B cell (primary cell): Measurements from ENCODE around the gene UBR4. TPM values are rescaled to one million over a fixed set of nuclear protein-coding genes. Genes with fewer than 3 reads are reported as not detected.

Experiments
- ATAC-seq: fragments of 200-7000 bp; cut with Tn5 transposase; one replicate; pipeline ENCODE4 v1.10.0; 2021; ENCODE audit warnings: low read depth, mild to moderate bottlenecking, moderate number of reproducible peaks, moderate library complexity
- CTCF ChIA-PET: fragments of 350-600 bp; sonication (Branson Sonifier 250); formaldehyde crosslinking; loops from one replicate; lab custom pipeline; 2021; ENCODE audit warnings: antibody characterized with exemption, inconsistent platforms; lab: Charles Lee
- POLR2A ChIA-PET: fragments of 350-600 bp; sonication (Branson Sonifier 250); formaldehyde crosslinking; loops from one replicate; lab custom pipeline; 2021; ENCODE audit warnings: antibody characterized with exemption; lab: Charles Lee
- DNase-seq: peaks from one replicate; pipeline ENCODE4 v3.0.0; 2013
- H2AFZ ChIP-seq: 2 replicates; pipeline ENCODE4 v1.6.1; 2012; ENCODE audit warnings: mild to moderate bottlenecking, low read depth, low read length; ENCODE audit not compliant: insufficient read depth, poor library complexity, severe bottlenecking
- H3K27ac ChIP-seq, 2 donors: 1 replicate in 1 of 2; 2 replicates in 1 of 2; pipeline ENCODE4 v1.5.1; 2012 to 2013; ENCODE audit warnings: low read length in 2 of 2, mild to moderate bottlenecking in 2 of 2, moderate library complexity in 1 of 2
- H3K27me3 ChIP-seq, 4 experiments: fragments of 200-600 bp in 1 of 4; sonication (generic) in 1 of 4; replicated peaks in 1 of 4; 1 replicate in 2 of 4; 2 replicates in 2 of 4; pipeline versions ENCODE4 v1.6.1 to v1.7.0; 2013 to 2016; ENCODE audit warnings: low read length in 3 of 4, mild to moderate bottlenecking in 2 of 4, mixed read lengths in 1 of 4, moderate library complexity in 1 of 4; ENCODE audit not compliant: insufficient read depth in 4 of 4, control insufficient read depth in 3 of 4; ENCODE audit errors: control extremely low read depth in 1 of 4
- H3K36me3 ChIP-seq, 2 experiments: replicated peaks in 1 of 2; 1 replicate in 1 of 2; 2 replicates in 1 of 2; pipeline versions ENCODE4 v1.6.1 to v1.7.1; 2013; ENCODE audit warnings: low read length in 1 of 2; ENCODE audit not compliant: insufficient read depth in 2 of 2, control insufficient read depth in 1 of 2; ENCODE audit errors: control extremely low read depth in 1 of 2, extremely low read depth in 1 of 2
- H3K4me1 ChIP-seq, 2 donors: fragments of 200-600 bp in 1 of 2; sonication (generic) in 1 of 2; 1 replicate in 1 of 2; 2 replicates in 1 of 2; pipeline versions ENCODE4 v1.5.1 to v1.6.1; 2013 to 2017; ENCODE audit warnings: low read length in 2 of 2; ENCODE audit not compliant: control insufficient read depth in 2 of 2, insufficient read depth in 2 of 2
- H3K4me2 ChIP-seq: replicated peaks from 2 replicates; pipeline ENCODE3; 2012; ENCODE audit warnings: mild to moderate bottlenecking, low read depth, low read length; ENCODE audit not compliant: poor library complexity, severe bottlenecking
- H3K4me3 ChIP-seq, 5 experiments: fragments of 200-600 bp in 1 of 5; sonication (generic) in 1 of 5; 1 replicate in 3 of 5; 2 replicates in 2 of 5; pipeline versions ENCODE4 v1.5.1 to v1.7.0; 2011 to 2016; ENCODE audit warnings: low read length in 4 of 5, mild to moderate bottlenecking in 4 of 5, low read depth in 2 of 5, control low read depth in 1 of 5, moderate library complexity in 1 of 5; ENCODE audit not compliant: insufficient read depth in 1 of 5; ENCODE audit errors: control extremely low read depth in 1 of 5, extremely low read depth in 1 of 5
- H3K79me2 ChIP-seq: fragments of 200-600 bp; sonication (generic); one replicate; pipeline ENCODE4 v1.6.0; 2016; ENCODE audit warnings: low read length; ENCODE audit not compliant: control insufficient read depth, insufficient read depth
- H3K9ac ChIP-seq: fragments of 200-600 bp; sonication (generic); 2 replicates; pipeline ENCODE4 v1.6.1; 2017; ENCODE audit warnings: mild to moderate bottlenecking, low read length, moderate library complexity
- H3K9me3 ChIP-seq, 3 donors: one replicate each; pipeline versions ENCODE4 v1.6.1 to v1.7.1; 2013; ENCODE audit warnings: low read length in 2 of 3; ENCODE audit not compliant: control insufficient read depth in 2 of 3, insufficient read depth in 1 of 3; ENCODE audit errors: control extremely low read depth in 1 of 3
- H4K20me1 ChIP-seq: 2 replicates; pipeline ENCODE4 v1.6.0; 2012; ENCODE audit warnings: mild to moderate bottlenecking, low read length; ENCODE audit not compliant: insufficient read depth, control insufficient read depth, poor library complexity, severe bottlenecking
- H3K27ac Mint-ChIP-seq: one replicate; pipeline ENCODE4 v1.8.0; 2021; ENCODE audit warnings: mixed read lengths
- H3K27me3 Mint-ChIP-seq: one replicate; pipeline ENCODE4 v1.8.0; 2021; ENCODE audit warnings: mixed read lengths
- H3K4me1 Mint-ChIP-seq: one replicate; pipeline ENCODE4 v1.8.0; 2021; ENCODE audit warnings: mixed read lengths
- H3K4me3 Mint-ChIP-seq: one replicate; pipeline ENCODE4 v1.8.0; 2021; ENCODE audit warnings: mixed read lengths
- H3K9me3 Mint-ChIP-seq: one replicate; pipeline ENCODE4 v1.8.0; 2022; ENCODE audit warnings: mixed read lengths; ENCODE audit not compliant: insufficient read depth
- EZH2 ChIP-seq: IDR thresholded peaks from 2 replicates; pipeline ENCODE4 v1.6.1; 2012; ENCODE audit warnings: borderline replicate concordance, low read depth, mild to moderate bottlenecking, moderate library complexity, low read length; ENCODE audit not compliant: insufficient read depth, poor library complexity, severe bottlenecking
- WGBS: methylation state at CpG from one replicate; pipeline ENCODE4 v1.1.5; 2013; ENCODE audit warnings: missing lambda C conversion rate; ENCODE audit not compliant: insufficient coverage; 5-methylcytosine and 5-hydroxymethylcytosine counted together
- intact Hi-C: fragments of 100-400 bp; cut with micrococcal nuclease; formaldehyde crosslinking; loops from one replicate; pipeline ENCODE4 v1.10.0; 2022
- polyA plus RNA-seq: library from polyadenylated mRNA; depleted of rRNA; stranded (reverse); fragments of >200 nt; gene quantifications from 2 replicates; pipeline ENCODE4 v1.2.3, GENCODE V29; 2012
- total RNA-seq, 2 donors: library from RNA; stranded (reverse); fragments of 120-200 nt in 1 of 2; gene quantifications; 1 replicate in 1 of 2; 2 replicates in 1 of 2; pipeline versions ENCODE4 v1.2.3 to v1.2.4, GENCODE V29; 2013 to 2022
- TF ChIP-seq, protein P1 (sequence below): fragments of 200-600 bp; IDR thresholded peaks from one replicate; pipeline ENCODE4 v1.8.0; 2022; ENCODE audit warnings: antibody characterized with exemption, mild to moderate bottlenecking

UBR4 gene
- total and polyA plus RNA-seq, 2 donors (not counting 1 experiment from before 2014, with no cell fraction given): 90.0 to 190 TPM

DNA sequence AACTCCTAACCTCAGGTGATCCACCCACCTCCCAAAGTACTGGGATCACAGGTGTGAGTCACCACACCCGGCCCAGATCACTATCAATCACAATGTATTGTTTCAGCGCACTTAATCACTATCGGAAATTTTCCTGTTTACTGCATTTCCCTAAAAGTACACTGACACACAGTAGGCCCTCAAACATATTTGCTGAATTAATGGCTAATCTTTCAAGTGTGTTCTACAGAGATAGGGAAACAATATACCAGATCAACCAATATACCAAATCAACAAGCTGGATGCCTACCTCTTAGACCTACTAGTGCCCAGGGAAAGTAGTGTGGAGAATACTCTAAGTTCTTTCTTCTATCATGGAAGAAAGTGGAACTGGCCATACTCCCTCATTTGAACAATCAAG, 17.1 kb downstream of the UBR4 start:
- WGBS: 100% methylated on average over 3 of the region's 3 CpGs
- no peak overlapping the region for H2AFZ ChIP-seq
- Mint-ChIP-seq H3K9me3 (no peaks in the 10 kb centered on the region), H3K27me3 (no peaks in the 10 kb centered on the region), H3K27ac (no peak overlapping the region), H3K4me3 (no peak overlapping the region), H3K4me1 (no peaks in the 10 kb centered on the region)
- ChIA-PET CTCF (interaction anchor here (1.4 to 1.5 kb wide), 2 partner anchors 42 to 389 kb away, joined by 3 to 4 read pairs; no protein-coding TSS in a partner anchor), POLR2A (no interaction called here)
- no peak overlapping the region for H3K4me3 ChIP-seq
- intact Hi-C loops: no loop called here
- TF ChIP-seq EZH2: no peak
- TF ChIP-seq, protein P1, sequence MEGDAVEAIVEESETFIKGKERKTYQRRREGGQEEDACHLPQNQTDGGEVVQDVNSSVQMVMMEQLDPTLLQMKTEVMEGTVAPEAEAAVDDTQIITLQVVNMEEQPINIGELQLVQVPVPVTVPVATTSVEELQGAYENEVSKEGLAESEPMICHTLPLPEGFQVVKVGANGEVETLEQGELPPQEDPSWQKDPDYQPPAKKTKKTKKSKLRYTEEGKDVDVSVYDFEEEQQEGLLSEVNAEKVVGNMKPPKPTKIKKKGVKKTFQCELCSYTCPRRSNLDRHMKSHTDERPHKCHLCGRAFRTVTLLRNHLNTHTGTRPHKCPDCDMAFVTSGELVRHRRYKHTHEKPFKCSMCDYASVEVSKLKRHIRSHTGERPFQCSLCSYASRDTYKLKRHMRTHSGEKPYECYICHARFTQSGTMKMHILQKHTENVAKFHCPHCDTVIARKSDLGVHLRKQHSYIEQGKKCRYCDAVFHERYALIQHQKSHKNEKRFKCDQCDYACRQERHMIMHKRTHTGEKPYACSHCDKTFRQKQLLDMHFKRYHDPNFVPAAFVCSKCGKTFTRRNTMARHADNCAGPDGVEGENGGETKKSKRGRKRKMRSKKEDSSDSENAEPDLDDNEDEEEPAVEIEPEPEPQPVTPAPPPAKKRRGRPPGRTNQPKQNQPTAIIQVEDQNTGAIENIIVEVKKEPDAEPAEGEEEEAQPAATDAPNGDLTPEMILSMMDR: no peak
- no peaks in the 10 kb centered on the region for H3K9me3 ChIP-seq
- H3K4me2 ChIP-seq: no peak overlapping the region
- H3K4me1 ChIP-seq: no peaks in the 10 kb centered on the region
- no peaks in the 10 kb centered on the region for H4K20me1 ChIP-seq
- H3K27me3 ChIP-seq: no peaks in the 10 kb centered on the region
- no peak overlapping the region for H3K9ac ChIP-seq
- ATAC-seq: no peak
- H3K27ac ChIP-seq: no peak overlapping the region
- DNase-seq: no peak
- H3K79me2 ChIP-seq: peaks cover 13% of the 10 kb centered on the region
- H3K36me3 ChIP-seq: peaks cover 27 to 71% of the 10 kb centered on the region in 2 experiments

GRCh38 chr1:19191811-19192210, 18.3 kb downstream of the UBR4 start:
- Histone ChIP-seq H4K20me1 (no peaks in the 10 kb centered on the region), H3K27ac (no peak overlapping the region), H3K4me2 (no peak overlapping the region), H3K4me1 (no peaks in the 10 kb centered on the region), H2AFZ (no peak overlapping the region), H3K9ac (no peak overlapping the region), H3K36me3 (peaks cover 27 to 69% of the 10 kb centered on the region in 2 experiments), H3K27me3 (no peaks in the 10 kb centered on the region), H3K9me3 (no peaks in the 10 kb centered on the region), H3K4me3 (no peak overlapping the region), H3K79me2 (peaks cover 11% of the 10 kb centered on the region)
- Mint-ChIP-seq H3K4me3 (no peak overlapping the region), H3K9me3 (no peaks in the 10 kb centered on the region), H3K4me1 (no peaks in the 10 kb centered on the region), H3K27ac (no peak overlapping the region), H3K27me3 (no peaks in the 10 kb centered on the region)
- POLR2A ChIA-PET: no interaction called here
- TF ChIP-seq, protein P1: no peak
- TF ChIP-seq EZH2: no peak
- WGBS: no CpG with 5 or more reads among the region's 3 CpGs
- intact Hi-C loops: no loop called here
- DNase-seq: no peak
- CTCF ChIA-PET: interaction anchor here (1.5 kb wide), 1 partner anchor 43 kb away, joined by 3 read pairs; no protein-coding TSS in a partner anchor
- ATAC-seq: no peak
